Measurements from ENCODE around the gene GSAP. TPM values are rescaled to one million over a fixed set of nuclear protein-coding genes. Genes with fewer than 3 reads are reported as not detected.

Gene GSAP
- total and polyA plus RNA-seq, 9 of the 15 experiments (the other 6 are each of a cell fraction or from before 2014, with no cell fraction given) = 0.13 TPM; not detected in 8

- TF ChIP-seq, protein P1, sequence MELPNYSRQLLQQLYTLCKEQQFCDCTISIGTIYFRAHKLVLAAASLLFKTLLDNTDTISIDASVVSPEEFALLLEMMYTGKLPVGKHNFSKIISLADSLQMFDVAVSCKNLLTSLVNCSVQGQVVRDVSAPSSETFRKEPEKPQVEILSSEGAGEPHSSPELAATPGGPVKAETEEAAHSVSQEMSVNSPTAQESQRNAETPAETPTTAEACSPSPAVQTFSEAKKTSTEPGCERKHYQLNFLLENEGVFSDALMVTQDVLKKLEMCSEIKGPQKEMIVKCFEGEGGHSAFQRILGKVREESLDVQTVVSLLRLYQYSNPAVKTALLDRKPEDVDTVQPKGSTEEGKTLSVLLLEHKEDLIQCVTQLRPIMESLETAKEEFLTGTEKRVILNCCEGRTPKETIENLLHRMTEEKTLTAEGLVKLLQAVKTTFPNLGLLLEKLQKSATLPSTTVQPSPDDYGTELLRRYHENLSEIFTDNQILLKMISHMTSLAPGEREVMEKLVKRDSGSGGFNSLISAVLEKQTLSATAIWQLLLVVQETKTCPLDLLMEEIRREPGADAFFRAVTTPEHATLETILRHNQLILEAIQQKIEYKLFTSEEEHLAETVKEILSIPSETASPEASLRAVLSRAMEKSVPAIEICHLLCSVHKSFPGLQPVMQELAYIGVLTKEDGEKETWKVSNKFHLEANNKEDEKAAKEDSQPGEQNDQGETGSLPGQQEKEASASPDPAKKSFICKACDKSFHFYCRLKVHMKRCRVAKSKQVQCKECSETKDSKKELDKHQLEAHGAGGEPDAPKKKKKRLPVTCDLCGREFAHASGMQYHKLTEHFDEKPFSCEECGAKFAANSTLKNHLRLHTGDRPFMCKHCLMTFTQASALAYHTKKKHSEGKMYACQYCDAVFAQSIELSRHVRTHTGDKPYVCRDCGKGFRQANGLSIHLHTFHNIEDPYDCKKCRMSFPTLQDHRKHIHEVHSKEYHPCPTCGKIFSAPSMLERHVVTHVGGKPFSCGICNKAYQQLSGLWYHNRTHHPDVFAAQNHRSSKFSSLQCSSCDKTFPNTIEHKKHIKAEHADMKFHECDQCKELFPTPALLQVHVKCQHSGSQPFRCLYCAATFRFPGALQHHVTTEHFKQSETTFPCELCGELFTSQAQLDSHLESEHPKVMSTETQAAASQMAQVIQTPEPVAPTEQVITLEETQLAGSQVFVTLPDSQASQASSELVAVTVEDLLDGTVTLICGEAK (IDR thresholded peaks at IDR 0.05) = no peak
- TF ChIP-seq, protein P1 (CRISPR knock-in tag; IDR thresholded peaks at IDR 0.05) = no peak
- TF ChIP-seq HDAC1 (IDR thresholded peaks at IDR 0.05) (no peak), ZSCAN29 (IDR thresholded peaks at IDR 0.05) (no peak), BMI1 (IDR thresholded peaks at IDR 0.05; ENCODE audit: low read length) (no peak), FOSL1 (tag; conservative IDR thresholded peaks at IDR 0.05) (no peak), MYC (IDR thresholded peaks at IDR 0.05; ENCODE audit: low read depth, low read length) (0 out of 2 replicates have a peak, but pooled peaks have one; percentile 24), MYC (CRISPR knock-in tag; IDR thresholded peaks at IDR 0.05; ENCODE audit: borderline replicate concordance, low read depth) (no peak), PCBP2 (IDR thresholded peaks at IDR 0.05; ENCODE audit: low read depth, low read length, poor library complexity, severe bottlenecking) (no peak), ZNF263 (CRISPR knock-in tag; IDR thresholded peaks at IDR 0.05; ENCODE audit: borderline replicate concordance) (no peak), ZNF766 (CRISPR knock-in tag; conservative IDR thresholded peaks at IDR 0.05) (no peak), NFE2L1 (tag; IDR thresholded peaks at IDR 0.05; ENCODE audit: borderline replicate concordance, low read depth) (no peak)
- TF ChIP-seq, protein P2, sequence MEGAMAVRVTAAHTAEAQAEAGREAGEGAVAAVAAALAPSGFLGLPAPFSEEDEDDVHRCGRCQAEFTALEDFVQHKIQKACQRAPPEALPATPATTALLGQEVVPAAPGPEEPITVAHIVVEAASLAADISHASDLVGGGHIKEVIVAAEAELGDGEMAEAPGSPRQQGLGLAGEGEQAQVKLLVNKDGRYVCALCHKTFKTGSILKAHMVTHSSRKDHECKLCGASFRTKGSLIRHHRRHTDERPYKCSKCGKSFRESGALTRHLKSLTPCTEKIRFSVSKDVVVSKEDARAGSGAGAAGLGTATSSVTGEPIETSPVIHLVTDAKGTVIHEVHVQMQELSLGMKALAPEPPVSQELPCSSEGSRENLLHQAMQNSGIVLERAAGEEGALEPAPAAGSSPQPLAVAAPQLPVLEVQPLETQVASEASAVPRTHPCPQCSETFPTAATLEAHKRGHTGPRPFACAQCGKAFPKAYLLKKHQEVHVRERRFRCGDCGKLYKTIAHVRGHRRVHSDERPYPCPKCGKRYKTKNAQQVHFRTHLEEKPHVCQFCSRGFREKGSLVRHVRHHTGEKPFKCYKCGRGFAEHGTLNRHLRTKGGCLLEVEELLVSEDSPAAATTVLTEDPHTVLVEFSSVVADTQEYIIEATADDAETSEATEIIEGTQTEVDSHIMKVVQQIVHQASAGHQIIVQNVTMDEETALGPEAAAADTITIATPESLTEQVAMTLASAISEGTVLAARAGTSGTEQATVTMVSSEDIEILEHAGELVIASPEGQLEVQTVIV (CRISPR knock-in tag; IDR thresholded peaks at IDR 0.05; ENCODE audit: borderline replicate concordance) = no peak
- TF ChIP-seq, protein P3, sequence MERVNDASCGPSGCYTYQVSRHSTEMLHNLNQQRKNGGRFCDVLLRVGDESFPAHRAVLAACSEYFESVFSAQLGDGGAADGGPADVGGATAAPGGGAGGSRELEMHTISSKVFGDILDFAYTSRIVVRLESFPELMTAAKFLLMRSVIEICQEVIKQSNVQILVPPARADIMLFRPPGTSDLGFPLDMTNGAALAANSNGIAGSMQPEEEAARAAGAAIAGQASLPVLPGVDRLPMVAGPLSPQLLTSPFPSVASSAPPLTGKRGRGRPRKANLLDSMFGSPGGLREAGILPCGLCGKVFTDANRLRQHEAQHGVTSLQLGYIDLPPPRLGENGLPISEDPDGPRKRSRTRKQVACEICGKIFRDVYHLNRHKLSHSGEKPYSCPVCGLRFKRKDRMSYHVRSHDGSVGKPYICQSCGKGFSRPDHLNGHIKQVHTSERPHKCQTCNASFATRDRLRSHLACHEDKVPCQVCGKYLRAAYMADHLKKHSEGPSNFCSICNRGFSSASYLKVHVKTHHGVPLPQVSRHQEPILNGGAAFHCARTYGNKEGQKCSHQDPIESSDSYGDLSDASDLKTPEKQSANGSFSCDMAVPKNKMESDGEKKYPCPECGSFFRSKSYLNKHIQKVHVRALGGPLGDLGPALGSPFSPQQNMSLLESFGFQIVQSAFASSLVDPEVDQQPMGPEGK (CRISPR knock-in tag; IDR thresholded peaks at IDR 0.05; ENCODE audit: borderline replicate concordance) = no peak
These were observed 84.0 kb downstream of the GSAP start (continued) for GRCh38 chr7:77331938-77332695.
